Pancreas (tissue), 10 donors: ENCODE results near the gene PSTPIP1. TPM values are rescaled to one million over a fixed set of nuclear protein-coding genes. Genes with fewer than 3 reads are reported as not detected.
A peak's percentile ranks its signal among the peaks of the same experiment; 100 is the strongest.

Experiments
- ATAC-seq, 4 donors: fragments of 200-7000 bp; cut with Tn5 transposase; one replicate each; pipeline versions ENCODE4 v1.8.0 to v1.9.1; 2020; ENCODE audit warnings: mild to moderate bottlenecking in 4 of 4, moderate library complexity in 4 of 4
- DNase-seq, 6 donors: peaks; one replicate each; pipeline ENCODE4 v3.0.0-alpha.2; 2020
- FAIRE-seq: peaks from 2 replicates; lab custom pipeline; 2012; peaks lifted over from hg19 to GRCh38; lab: Jason Lieb, UNC
- H3K27ac ChIP-seq, 4 donors: fragments of 200-600 bp; sonication (generic); 1 replicate in 3 of 4; 2 replicates in 1 of 4; pipeline versions ENCODE4 v1.5.0 to v1.8.0; 2020
- H3K27me3 ChIP-seq, 4 donors: fragments of 200-600 bp; one replicate each; pipeline ENCODE4 v1.8.0; 2021
- H3K36me3 ChIP-seq, 3 donors: fragments of 200-600 bp; sonication (generic) in 1 of 3; one replicate each; pipeline versions ENCODE4 v1.5.0 to v1.8.0; 2020 to 2021
- H3K4me1 ChIP-seq, 3 donors: fragments of 200-600 bp; one replicate each; pipeline ENCODE4 v1.8.0; 2021
- H3K4me3 ChIP-seq, 4 donors: fragments of 200-600 bp; sonication (generic) in 2 of 4; one replicate each; pipeline versions ENCODE4 v1.5.0 to v1.8.0; 2020 to 2021
- H3K9me3 ChIP-seq, 4 donors: fragments of 200-600 bp; one replicate each; pipeline ENCODE4 v1.8.0; 2021
- WGBS, 2 donors: extraction: QIAGEN DNeasy Blood & Tissue Kit; methylation state at CpG; one replicate each; pipeline ENCODE4 v1.1.7; 2013; 5-methylcytosine and 5-hydroxymethylcytosine counted together
- intact Hi-C, 3 donors: fragments of 100-400 bp; cut with DNase I; formaldehyde crosslinking; loops; one replicate each; pipeline versions ENCODE4 v1.11.1 to v1.14.2; 2022
- polyA plus RNA-seq, 2 donors: library from polyadenylated mRNA; stranded (reverse); fragments of 200-250 nt; gene quantifications; one replicate each; pipeline ENCODE4 v1.2.3, GENCODE V29; 2013
- total RNA-seq, 6 donors: library from RNA; stranded (reverse); fragmentation: NEBNext Ultra II Directional in 4 of 6; extraction: Animal tissue kit (Norgen Biotek cat#: 25700) in 4 of 6; gene quantifications; one replicate each; pipeline versions ENCODE4 v1.2.1 to v1.2.4, GENCODE V29; 2021 to 2023
- TF ChIP-seq, protein P1 (sequence below), 4 donors: fragments of 200-600 bp; sonication (generic) in 3 of 4; IDR thresholded peaks; one replicate each; pipeline versions ENCODE4 v1.5.0 to v1.8.0; 2021; ENCODE audit warnings: antibody characterized with exemption in 4 of 4
- donor health status: healthy with polysubstance abuse.
- donor health status: DM: no; HTN: no; CAD: no; lungs with moderate emphysema.
- donor health status: DM: no; HTN: no; CAD: no.
- donor health status: control.
- donor health status: control.
- donor health status: Bipolar disorder and iron deficiency.
- donor health status: DM: yes; HTN: yes; CAD: no.
- donor health status: DM: no; HTN: no; CAD: no.
- donor health status: DM: no; HTN: no; CAD: no.
- donor health status: DM: yes; HTN: yes; CAD: no.

The PSTPIP1 gene
- total and polyA plus RNA-seq, 8 donors: 0.83 to 6.2 (median 3.6) TPM; not detected in 1

DNA sequence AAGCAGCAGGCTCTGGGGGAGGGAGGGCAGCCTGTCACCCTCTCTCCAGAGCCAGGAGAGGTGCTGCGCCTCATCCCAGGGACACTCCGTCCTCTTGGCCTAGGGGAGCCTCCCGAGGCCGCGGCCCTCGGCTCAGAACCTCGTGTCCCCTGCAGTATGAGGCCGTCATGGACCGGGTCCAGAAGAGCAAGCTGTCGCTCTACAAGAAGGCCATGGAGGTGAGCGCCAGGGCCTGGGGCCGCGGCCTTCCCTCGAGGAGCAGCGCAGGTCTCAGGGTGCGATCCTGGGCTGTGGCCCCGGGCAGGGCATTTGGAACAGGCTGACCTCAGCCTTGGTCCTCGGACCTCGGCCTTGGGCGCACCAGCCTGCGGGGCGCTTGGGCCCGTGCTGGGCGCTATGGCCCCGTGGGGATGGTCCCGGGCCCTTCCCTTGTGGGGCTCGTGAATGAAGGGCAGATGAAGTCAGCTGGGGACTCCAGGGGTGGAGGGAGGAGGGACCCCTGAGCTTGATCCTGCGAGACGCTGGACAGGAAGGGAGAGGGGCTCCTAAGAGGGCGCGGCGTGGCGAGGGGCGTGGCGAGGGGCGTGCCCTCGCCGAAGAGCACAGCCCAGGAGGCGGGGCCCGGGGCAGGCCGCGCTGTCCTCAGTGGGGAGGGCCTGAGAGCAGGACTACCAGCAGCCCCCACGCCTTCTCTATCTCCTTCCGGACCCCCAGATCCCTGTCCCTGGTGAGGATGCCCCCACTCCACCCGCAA lies 32.9 kb downstream of the PSTPIP1 start:
- Histone ChIP-seq H3K9me3 (no peaks in the 10 kb centered on the region), H3K4me1 (peaks cover 0 to 4% (median 3%) of the 10 kb centered on the region in 3 donors), H3K27me3 (no peaks in the 10 kb centered on the region), H3K4me3 (peak overlapping the region in 3 of 4 donors; percentile 10 to 45 (median 20)), H3K36me3 (no peaks in the 10 kb centered on the region), H3K27ac (no peak overlapping the region)
- DNase-seq: peak in 5 of 6 donors; percentile 21 to 79 (median 56)
- FAIRE-seq: no peak
- peak; percentile 55 to 83 (median 60) for ATAC-seq
- WGBS, 2 donors: 26 to 34% methylated on average over 43 to 45 of the region's 45 CpGs
- intact Hi-C loops: loop anchor here in 1 of 3 donors (10.0 kb wide), 1 partner anchor 517 kb away; no protein-coding TSS in a partner anchor
- TF ChIP-seq, protein P1, sequence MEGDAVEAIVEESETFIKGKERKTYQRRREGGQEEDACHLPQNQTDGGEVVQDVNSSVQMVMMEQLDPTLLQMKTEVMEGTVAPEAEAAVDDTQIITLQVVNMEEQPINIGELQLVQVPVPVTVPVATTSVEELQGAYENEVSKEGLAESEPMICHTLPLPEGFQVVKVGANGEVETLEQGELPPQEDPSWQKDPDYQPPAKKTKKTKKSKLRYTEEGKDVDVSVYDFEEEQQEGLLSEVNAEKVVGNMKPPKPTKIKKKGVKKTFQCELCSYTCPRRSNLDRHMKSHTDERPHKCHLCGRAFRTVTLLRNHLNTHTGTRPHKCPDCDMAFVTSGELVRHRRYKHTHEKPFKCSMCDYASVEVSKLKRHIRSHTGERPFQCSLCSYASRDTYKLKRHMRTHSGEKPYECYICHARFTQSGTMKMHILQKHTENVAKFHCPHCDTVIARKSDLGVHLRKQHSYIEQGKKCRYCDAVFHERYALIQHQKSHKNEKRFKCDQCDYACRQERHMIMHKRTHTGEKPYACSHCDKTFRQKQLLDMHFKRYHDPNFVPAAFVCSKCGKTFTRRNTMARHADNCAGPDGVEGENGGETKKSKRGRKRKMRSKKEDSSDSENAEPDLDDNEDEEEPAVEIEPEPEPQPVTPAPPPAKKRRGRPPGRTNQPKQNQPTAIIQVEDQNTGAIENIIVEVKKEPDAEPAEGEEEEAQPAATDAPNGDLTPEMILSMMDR (IDR thresholded peaks at IDR 0.05): no peak

DNA sequence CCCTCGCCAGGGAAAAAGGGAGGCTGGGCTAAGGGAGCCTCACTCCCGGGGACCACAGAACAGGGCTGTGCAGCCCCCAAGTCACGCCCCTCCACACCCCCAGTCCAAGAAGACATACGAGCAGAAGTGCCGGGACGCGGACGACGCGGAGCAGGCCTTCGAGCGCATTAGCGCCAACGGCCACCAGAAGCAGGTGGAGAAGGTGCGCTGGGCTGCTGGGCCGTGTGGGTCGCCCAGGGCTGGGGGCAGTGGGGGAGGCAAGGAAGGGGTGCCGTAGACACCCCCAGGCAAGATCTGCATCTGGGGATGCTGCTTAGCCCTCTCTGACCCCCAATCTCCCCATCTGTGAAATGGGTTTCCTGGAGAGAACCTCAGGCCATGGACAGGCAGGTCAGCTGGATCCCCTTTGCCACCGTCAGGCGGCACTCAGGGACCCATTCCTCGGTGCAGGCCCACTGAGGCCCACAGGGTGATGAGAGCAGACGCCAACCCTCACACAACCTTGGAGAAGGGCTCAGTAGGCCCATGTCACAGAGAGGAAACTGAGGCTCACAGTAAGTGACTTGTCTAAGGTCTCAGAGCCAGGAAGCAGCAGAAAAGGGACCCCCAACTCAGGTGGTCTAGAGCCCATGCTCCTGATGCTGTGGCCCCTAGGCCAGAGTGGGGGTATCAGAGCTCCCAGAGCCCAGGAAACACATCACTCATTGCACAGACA lies 33.7 kb downstream of the PSTPIP1 start:
- TF ChIP-seq, protein P1 (IDR thresholded peaks at IDR 0.05): no peak
- intact Hi-C loops: loop anchor here in 1 of 3 donors (10.0 kb wide), 1 partner anchor 516 kb away; no protein-coding TSS in a partner anchor
- H3K36me3 ChIP-seq: no peaks in the 10 kb centered on the region
- peak in 5 of 6 donors; percentile 2 to 50 (median 15) for DNase-seq
- no peak for ATAC-seq
- no peak overlapping the region for H3K27ac ChIP-seq
- H3K4me3 ChIP-seq: peak overlapping the region in 2 of 4 donors; percentile 20 to 45
- 47 to 48% methylated on average over 22 of the region's 22 CpGs for WGBS, 2 donors
- no peak for FAIRE-seq
- H3K9me3 ChIP-seq: no peaks in the 10 kb centered on the region
- no peaks in the 10 kb centered on the region for H3K27me3 ChIP-seq
- H3K4me1 ChIP-seq: peaks cover 0 to 4% (median 3%) of the 10 kb centered on the region in 3 donors

DNA sequence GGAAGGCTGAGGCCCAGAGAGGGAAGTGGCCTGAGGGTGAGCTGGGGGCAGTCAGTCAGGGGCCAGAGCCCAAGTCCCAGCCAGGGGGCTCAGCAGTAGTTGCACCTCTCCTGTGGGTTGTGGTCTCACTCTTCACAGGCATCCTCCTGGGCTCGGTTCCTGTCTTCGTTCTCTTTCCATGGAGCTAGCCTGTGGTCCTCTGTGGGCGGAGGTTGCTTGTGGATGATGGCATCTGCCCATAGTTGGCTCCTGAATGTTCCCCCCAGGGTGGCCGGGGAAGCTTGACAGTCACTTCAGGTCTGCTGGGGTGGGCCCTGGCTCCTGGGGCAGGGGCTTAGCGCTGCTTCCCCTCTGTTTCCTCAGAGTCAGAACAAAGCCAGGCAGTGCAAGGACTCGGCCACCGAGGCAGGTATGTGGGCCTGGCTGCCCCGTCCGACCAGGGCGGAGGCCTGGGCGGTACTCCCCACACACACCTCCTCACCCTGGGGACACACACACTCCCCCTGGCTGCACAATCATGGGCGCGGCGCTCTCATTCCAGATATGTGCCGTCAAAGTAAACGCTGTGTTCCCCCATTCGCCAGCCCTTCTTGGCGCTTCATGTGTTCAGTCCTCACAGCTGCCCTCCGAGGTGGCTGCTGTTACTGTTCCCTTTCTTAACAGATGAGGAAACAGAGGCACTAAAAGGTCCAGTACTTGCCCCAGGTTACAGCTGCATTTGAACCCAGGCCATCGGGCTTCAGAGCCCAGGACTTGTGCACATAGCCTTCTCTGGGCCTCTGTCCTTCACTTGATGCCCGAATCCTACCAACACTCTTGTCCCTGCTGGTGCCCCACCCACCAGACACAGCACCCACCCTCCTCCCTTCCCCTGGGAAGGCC lies 34.5 kb downstream of the PSTPIP1 start:
- DNase-seq (peak; percentile 1 to 55 (median 15)), ATAC-seq (no peak), FAIRE-seq (no peak)
- TF ChIP-seq, protein P1 (IDR thresholded peaks at IDR 0.05): no peak
- WGBS, 2 donors: 86 to 91% methylated on average over 21 of the region's 21 CpGs
- Histone ChIP-seq H3K27me3 (no peaks in the 10 kb centered on the region), H3K9me3 (no peaks in the 10 kb centered on the region), H3K4me1 (peaks cover 0 to 4% (median 3%) of the 10 kb centered on the region in 3 donors), H3K4me3 (no peak overlapping the region), H3K36me3 (no peaks in the 10 kb centered on the region), H3K27ac (no peak overlapping the region)
- intact Hi-C loops: loop anchor here in 1 of 3 donors (10.0 kb wide), 1 partner anchor 515 kb away; no protein-coding TSS in a partner anchor

DNA sequence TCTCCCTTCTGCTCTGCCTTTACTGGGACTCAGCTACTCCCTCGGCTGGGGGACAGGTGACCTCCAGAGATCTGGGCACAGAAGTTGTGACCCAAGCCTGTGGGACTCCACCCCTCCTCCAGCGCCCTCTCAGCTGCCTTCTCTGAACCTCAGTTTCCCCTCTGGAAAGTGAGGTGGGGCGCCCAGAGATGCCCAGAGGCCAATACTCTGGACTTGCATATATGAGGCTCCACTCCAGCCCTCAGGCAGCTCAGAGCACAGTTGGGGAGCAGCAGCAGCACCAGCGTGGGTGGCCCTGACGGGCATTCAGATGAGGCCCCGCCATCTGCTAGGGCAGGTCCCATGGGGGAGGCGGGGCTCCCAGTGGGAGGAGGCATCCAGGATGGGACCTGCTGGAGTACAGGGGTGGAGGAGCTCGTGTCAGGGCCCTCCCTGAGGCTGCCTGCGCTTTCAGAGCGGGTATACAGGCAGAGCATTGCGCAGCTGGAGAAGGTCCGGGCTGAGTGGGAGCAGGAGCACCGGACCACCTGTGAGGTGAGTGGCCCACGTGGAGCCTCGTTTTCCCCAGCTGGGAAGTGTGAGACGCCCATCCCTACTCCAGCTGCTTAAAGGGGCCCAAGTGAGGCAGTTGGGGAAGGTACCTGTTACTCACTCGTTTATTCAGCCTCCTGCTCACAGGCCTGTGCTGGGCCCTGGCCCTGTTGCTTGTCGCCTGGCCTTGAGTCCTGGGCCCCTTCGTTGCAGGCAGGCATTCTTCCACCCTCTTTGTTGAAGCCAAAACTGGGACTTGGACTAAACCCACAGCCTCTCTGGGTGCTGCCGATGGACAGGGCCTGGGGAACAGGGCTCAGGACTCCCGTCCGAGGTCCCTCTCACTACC lies 35.4 kb downstream of the PSTPIP1 start:
- no peaks in the 10 kb centered on the region for H3K36me3 ChIP-seq
- intact Hi-C loops: no loop called here
- peaks cover 0 to 4% (median 3%) of the 10 kb centered on the region in 3 donors for H3K4me1 ChIP-seq
- H3K27me3 ChIP-seq: no peaks in the 10 kb centered on the region
- no peak overlapping the region for H3K4me3 ChIP-seq
- FAIRE-seq (no peak), DNase-seq (peak; percentile 1 to 65 (median 16)), ATAC-seq (no peak)
- WGBS, 2 donors: 75 to 79% methylated on average over 22 of the region's 22 CpGs
- no peak overlapping the region for H3K27ac ChIP-seq
- H3K9me3 ChIP-seq: no peaks in the 10 kb centered on the region
- TF ChIP-seq, protein P1 (IDR thresholded peaks at IDR 0.05): no peak
